ENCODE measurements around the gene SPRR2E.
"Not testable (repeated sequence)": the region's sequence is repeated elsewhere in the genome, so short reads cannot be mapped to it uniquely, and the experiment has no call there.

Gene SPRR2E

DNA sequence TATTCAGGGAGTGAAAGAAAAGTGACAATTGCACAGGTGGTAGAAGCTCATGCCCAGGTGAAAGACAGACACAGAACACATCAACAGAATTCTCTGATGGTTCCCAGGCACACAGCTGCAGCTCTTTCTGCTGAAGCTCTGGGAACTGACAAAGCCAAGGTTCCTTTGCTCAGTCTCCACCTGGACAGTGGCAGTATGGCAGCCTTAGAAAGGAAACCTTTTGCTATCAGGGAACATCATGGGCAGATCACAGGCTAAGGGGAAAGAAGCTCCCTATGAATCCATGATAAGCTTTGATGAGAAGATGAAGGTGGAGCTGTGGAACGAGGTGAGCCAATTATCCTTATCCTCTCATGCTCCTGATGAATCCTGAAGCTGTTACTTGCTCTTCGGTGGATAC is 24.1 kb downstream of the SPRR2E start:
- DNase-seq (ENCODE audit: low read depth in 2 of 2), result no peak

- no peak for DNase-seq (ENCODE audit: low read depth in 2 of 2)
These were observed 35.2 kb downstream of the SPRR2E start for GRCh38 chr1:153058826-153059784.

DNA sequence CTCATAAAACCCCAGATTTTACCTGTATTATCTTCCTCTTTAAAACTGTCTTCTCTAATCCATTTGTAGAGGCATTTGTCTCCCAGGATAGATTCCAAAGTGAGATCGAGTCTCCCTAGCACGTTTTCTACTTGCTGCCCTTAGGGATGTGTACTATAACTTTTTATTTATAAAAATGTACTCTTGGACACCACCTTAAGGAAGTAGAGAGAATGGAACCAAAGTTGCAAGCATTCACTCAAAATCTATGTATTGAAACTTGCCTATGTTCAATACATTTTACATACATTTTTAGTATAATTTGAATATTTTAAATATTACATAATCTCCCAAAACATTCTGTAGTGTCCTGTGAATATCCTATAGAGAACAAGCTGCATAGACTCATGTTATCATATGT is 36.2 kb downstream of the SPRR2E start:
- no peak for DNase-seq (ENCODE audit: low read depth in 2 of 2)

DNA sequence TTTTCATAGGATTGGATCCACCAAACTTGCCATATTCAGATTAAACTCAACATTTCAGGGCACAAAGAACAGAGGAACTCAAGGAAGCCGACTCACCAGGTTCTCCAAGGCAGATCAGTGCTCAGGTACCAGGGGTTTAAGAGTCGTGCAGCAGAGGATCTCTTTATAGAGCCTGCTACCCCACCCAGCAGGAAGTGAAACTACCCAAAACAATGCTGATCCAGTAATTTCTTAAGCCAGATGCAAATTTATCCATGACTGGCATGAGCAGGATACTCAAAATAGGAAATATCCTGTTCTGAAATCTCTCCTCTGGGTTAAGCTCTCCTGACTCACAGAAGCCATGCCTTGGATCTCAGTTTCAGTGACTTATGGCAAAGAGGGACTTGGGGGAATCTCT is 37.0 kb downstream of the SPRR2E start, which contains the start of gene SPRR2A:
Gene SPRR2A, minus strand, starts transcription at position 138 of the 400 bp plus-strand sequence. CDS start 777 bp downstream, outside the sequence.
- DNase-seq (ENCODE audit: low read depth in 2 of 2), result no peak

DNA sequence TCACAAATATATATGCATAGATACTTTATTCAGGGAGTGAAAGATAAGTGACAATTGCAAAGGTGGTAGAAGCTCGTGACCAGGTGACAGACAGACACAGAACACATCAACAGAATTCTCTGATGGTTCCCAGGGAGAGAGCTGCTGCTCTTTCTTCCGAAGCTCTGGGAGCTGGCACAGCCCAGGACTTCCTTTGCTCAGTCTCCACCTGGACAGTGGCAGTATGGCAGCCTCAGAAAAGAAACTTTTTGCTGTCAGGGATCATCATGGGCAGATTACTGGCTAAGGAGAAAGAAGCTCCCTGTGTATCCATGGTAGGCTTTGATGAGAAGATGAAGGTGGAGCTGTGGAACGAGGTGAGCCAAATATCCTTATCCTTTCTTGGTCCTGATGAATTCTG is 38.2 kb downstream of the SPRR2E start:
- DNase-seq (ENCODE audit: low read depth in 2 of 2), result not testable (repeated sequence)

DNA sequence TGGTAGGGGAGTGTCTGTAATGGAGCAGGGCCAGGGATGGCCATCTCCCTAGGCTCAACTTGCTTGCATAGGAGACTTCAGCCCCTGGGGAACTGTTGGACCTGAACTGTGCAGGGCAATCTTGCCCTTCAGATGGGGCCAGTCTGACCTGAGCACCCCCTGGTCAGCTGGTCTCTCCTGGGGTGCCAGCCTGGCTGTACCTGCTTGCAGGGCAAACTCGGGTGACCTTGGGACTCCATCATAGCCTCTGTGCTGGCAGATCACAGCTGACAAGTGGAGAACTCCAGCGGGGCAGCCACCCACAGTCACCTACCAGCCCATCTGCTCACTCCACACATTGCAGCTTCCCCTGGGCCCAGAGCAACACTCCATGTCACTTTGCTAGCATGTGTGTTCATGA is 45.1 kb downstream of the SPRR2E start:
- DNase-seq (ENCODE audit: low read depth in 2 of 2), result no peak
